HepG2 (cell line): ENCODE results near the gene LIFR. TPM values are rescaled to one million over a fixed set of nuclear protein-coding genes. Genes with fewer than 3 reads are reported as not detected.

ENCODE experiments used
- AHDC1 ChIP-seq: sonication (generic); formaldehyde crosslinking; IDR thresholded peaks from 2 replicates; pipeline ENCODE4 v1.5.1; 2020; ENCODE audit warnings: mild to moderate bottlenecking, missing genetic modification reagents, borderline replicate concordance
- EP300 ChIP-seq, 3 experiments: sonication (generic) in 1 of 3; formaldehyde crosslinking in 1 of 3; IDR thresholded peaks; 2 replicates each; pipeline versions ENCODE4 v1.5.1 to v1.6.1; 2011 to 2020; ENCODE audit warnings: low read depth in 2 of 3, low read length in 2 of 3, borderline replicate concordance in 1 of 3, improper control_type of control experiment in 1 of 3, mild to moderate bottlenecking in 1 of 3, missing genetic modification reagents in 1 of 3, moderate library complexity in 1 of 3
- FOXK1 ChIP-seq: sonication (generic); formaldehyde crosslinking; IDR thresholded peaks from 2 replicates; pipeline ENCODE4 v1.4.0; 2020; ENCODE audit warnings: low read depth, missing genetic modification reagents, borderline replicate concordance
- HDAC2 ChIP-seq: sonication (generic); formaldehyde crosslinking; IDR thresholded peaks from 2 replicates; pipeline ENCODE4 v1.4.0; 2020; ENCODE audit warnings: missing genetic modification reagents
- HNF4A ChIP-seq: sonication (generic); formaldehyde crosslinking; IDR thresholded peaks from 2 replicates; pipeline ENCODE4 v1.4.0; 2020; ENCODE audit warnings: missing genetic modification reagents
- KDM6A ChIP-seq: IDR thresholded peaks from 2 replicates; pipeline ENCODE4 v1.6.1; 2016; ENCODE audit warnings: low read depth
- MAFK ChIP-seq, 2 experiments: IDR thresholded peaks in 1 of 2; conservative IDR thresholded peaks in 1 of 2; 2 replicates each; pipeline ENCODE4 v1.6.1; 2011; ENCODE audit warnings: improper control_type of control experiment in 2 of 2, low read length in 2 of 2
- NR2F6 ChIP-seq, 2 experiments: IDR thresholded peaks; 2 replicates each; pipeline ENCODE4 v1.6.1; 2016; ENCODE audit warnings: antibody characterized with exemption in 1 of 2, mild to moderate bottlenecking in 1 of 2
- TBL1XR1 ChIP-seq: fragments of 150-350 bp; IDR thresholded peaks from 2 replicates; pipeline ENCODE4 v1.6.1; 2014; ENCODE audit warnings: borderline replicate concordance, low read length; ENCODE audit not compliant: partially characterized antibody
- ZNF367 ChIP-seq: sonication (generic); formaldehyde crosslinking; IDR thresholded peaks from 2 replicates; pipeline ENCODE4 v1.4.0; 2020; ENCODE audit warnings: missing genetic modification reagents, borderline replicate concordance
- ZNF550 ChIP-seq: sonication (generic); formaldehyde crosslinking; IDR thresholded peaks from 2 replicates; pipeline ENCODE4 v1.4.0; 2020; ENCODE audit warnings: mild to moderate bottlenecking, missing genetic modification reagents, borderline replicate concordance
- ZNF782 ChIP-seq: sonication (generic); formaldehyde crosslinking; IDR thresholded peaks from 2 replicates; pipeline ENCODE4 v1.4.0; 2020; ENCODE audit warnings: missing genetic modification reagents, mild to moderate bottlenecking, borderline replicate concordance
- polyA plus RNA-seq, 8 experiments: library from polyadenylated mRNA; depleted of rRNA in 3 of 8; stranded (reverse) in 7 of 8; unstranded in 1 of 8; fragments of >200 nt; fragmentation: Illumina TruSeq in 4 of 8; extraction: Trizol in 4 of 8; gene quantifications; 2 replicates each; pipeline versions ENCODE4 v1.2.1 to v1.2.3, GENCODE V29; 2011 to 2016; ENCODE audit warnings: low read depth in 4 of 8, missing spikeins in 1 of 8, mixed read lengths in 1 of 8; ENCODE audit not compliant: insufficient read depth in 1 of 8
- total RNA-seq, 5 experiments: library from RNA; depleted of rRNA; stranded (reverse); fragments of >200 nt; fragmentation: Illumina TruSeq; extraction: Trizol; gene quantifications; 2 replicates each; pipeline ENCODE4 v1.2.3, GENCODE V29; 2016; ENCODE audit warnings: low read depth in 1 of 5
- TF ChIP-seq, protein P1 (sequence below): sonication (generic); formaldehyde crosslinking; conservative IDR thresholded peaks from 2 replicates; pipeline ENCODE4 v1.8.0; 2022; ENCODE audit warnings: mild to moderate bottlenecking, moderate library complexity, missing genetic modification reagents
- TF ChIP-seq, protein P2 (sequence below): IDR thresholded peaks from 2 replicates; pipeline ENCODE4 v1.6.1; 2016; ENCODE audit warnings: low read depth, control low read depth
- TF ChIP-seq, protein P3 (sequence below): sonication (generic); formaldehyde crosslinking; IDR thresholded peaks from 2 replicates; pipeline ENCODE4 v1.5.1; 2020; ENCODE audit warnings: mild to moderate bottlenecking, missing genetic modification reagents, moderate library complexity
- TF ChIP-seq, protein P4 (sequence below): sonication (generic); formaldehyde crosslinking; IDR thresholded peaks from 2 replicates; pipeline ENCODE4 v1.5.1; 2020; ENCODE audit warnings: missing genetic modification reagents, mild to moderate bottlenecking, borderline replicate concordance

The LIFR gene
- total and polyA plus RNA-seq, 2 of the 13 experiments (the other 11 are each of a cell fraction or from before 2014, with no cell fraction given) = 6.3 to 25.2 TPM

GRCh38 chr5:38535845-38536244 is 20.6 kb downstream of the LIFR start (continued):
- TF ChIP-seq, protein P1, sequence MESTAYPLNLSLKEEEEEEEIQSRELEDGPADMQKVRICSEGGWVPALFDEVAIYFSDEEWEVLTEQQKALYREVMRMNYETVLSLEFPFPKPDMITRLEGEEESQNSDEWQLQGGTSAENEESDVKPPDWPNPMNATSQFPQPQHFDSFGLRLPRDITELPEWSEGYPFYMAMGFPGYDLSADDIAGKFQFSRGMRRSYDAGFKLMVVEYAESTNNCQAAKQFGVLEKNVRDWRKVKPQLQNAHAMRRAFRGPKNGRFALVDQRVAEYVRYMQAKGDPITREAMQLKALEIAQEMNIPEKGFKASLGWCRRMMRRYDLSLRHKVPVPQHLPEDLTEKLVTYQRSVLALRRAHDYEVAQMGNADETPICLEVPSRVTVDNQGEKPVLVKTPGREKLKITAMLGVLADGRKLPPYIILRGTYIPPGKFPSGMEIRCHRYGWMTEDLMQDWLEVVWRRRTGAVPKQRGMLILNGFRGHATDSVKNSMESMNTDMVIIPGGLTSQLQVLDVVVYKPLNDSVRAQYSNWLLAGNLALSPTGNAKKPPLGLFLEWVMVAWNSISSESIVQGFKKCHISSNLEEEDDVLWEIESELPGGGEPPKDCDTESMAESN (CRISPR knock-in tag) = no peak
- TF ChIP-seq KDM6A (CRISPR knock-in tag) = no peak
- peak in 1 of 2 experiments; percentile 55; a peak in 1 of 4 replicates for TF ChIP-seq EP300 (IDR thresholded peaks at IDR 0.05; ENCODE audit: low read depth in 2 of 2, low read length in 2 of 2)
- TF ChIP-seq EP300 (CRISPR knock-in tag; IDR thresholded peaks at IDR 0.05; ENCODE audit: borderline replicate concordance) = no peak
- TF ChIP-seq TBL1XR1 = no peak
- no peak for TF ChIP-seq AHDC1 (CRISPR knock-in tag)
- TF ChIP-seq, protein P2, sequence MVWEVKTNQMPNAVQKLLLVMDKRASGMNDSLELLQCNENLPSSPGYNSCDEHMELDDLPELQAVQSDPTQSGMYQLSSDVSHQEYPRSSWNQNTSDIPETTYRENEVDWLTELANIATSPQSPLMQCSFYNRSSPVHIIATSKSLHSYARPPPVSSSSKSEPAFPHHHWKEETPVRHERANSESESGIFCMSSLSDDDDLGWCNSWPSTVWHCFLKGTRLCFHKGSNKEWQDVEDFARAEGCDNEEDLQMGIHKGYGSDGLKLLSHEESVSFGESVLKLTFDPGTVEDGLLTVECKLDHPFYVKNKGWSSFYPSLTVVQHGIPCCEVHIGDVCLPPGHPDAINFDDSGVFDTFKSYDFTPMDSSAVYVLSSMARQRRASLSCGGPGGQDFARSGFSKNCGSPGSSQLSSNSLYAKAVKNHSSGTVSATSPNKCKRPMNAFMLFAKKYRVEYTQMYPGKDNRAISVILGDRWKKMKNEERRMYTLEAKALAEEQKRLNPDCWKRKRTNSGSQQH (CRISPR knock-in tag) = no peak
- TF ChIP-seq HNF4A (CRISPR knock-in tag) = 0 out of 2 replicates have a peak, but pooled peaks have one; percentile 25
- TF ChIP-seq, protein P3, sequence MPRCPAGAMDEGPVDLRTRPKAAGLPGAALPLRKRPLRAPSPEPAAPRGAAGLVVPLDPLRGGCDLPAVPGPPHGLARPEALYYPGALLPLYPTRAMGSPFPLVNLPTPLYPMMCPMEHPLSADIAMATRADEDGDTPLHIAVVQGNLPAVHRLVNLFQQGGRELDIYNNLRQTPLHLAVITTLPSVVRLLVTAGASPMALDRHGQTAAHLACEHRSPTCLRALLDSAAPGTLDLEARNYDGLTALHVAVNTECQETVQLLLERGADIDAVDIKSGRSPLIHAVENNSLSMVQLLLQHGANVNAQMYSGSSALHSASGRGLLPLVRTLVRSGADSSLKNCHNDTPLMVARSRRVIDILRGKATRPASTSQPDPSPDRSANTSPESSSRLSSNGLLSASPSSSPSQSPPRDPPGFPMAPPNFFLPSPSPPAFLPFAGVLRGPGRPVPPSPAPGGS = no peak
- TF ChIP-seq HDAC2 = 0 out of 2 replicates have a peak, but pooled peaks have one; percentile 15
- no peak for TF ChIP-seq ZNF550 (CRISPR knock-in tag)
- TF ChIP-seq ZNF367 = no peak
- TF ChIP-seq FOXK1 = no peak
- 0 out of 4 replicates have a peak, but pooled peaks of 1 of the 2 experiments have one; percentile 13 for TF ChIP-seq MAFK (conservative IDR thresholded peaks at IDR 0.05 in 1 of 2, IDR thresholded peaks at IDR 0.05 in 1 of 2; ENCODE audit: low read length in 2 of 2)
- TF ChIP-seq, protein P4, sequence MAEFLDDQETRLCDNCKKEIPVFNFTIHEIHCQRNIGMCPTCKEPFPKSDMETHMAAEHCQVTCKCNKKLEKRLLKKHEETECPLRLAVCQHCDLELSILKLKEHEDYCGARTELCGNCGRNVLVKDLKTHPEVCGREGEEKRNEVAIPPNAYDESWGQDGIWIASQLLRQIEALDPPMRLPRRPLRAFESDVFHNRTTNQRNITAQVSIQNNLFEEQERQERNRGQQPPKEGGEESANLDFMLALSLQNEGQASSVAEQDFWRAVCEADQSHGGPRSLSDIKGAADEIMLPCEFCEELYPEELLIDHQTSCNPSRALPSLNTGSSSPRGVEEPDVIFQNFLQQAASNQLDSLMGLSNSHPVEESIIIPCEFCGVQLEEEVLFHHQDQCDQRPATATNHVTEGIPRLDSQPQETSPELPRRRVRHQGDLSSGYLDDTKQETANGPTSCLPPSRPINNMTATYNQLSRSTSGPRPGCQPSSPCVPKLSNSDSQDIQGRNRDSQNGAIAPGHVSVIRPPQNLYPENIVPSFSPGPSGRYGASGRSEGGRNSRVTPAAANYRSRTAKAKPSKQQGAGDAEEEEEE (CRISPR knock-in tag) = no peak
- TF ChIP-seq ZNF782 (CRISPR knock-in tag) = no peak
- TF ChIP-seq NR2F6 (IDR thresholded peaks at IDR 0.05) = 0 out of 2 replicates have a peak, but pooled peaks have one; percentile 26
- no peak for TF ChIP-seq NR2F6 (CRISPR knock-in tag; IDR thresholded peaks at IDR 0.05)
